HepG2 (cell line): Measurements from ENCODE around the gene FBXW4.

ENCODE experiments used
- BHLHE40 ChIP-seq: IDR thresholded peaks from 2 replicates; pipeline ENCODE4 v1.6.1; 2011; ENCODE audit warnings: low read length, improper control_type of control experiment
- CSRNP1 ChIP-seq: sonication (generic); formaldehyde crosslinking; IDR thresholded peaks from 2 replicates; pipeline ENCODE4 v1.8.1; 2023; ENCODE audit warnings: mild to moderate bottlenecking, missing genetic modification reagents
- CTCF ChIP-seq: sonication (generic); formaldehyde crosslinking; IDR thresholded peaks from 2 replicates; pipeline ENCODE4 v1.5.0; 2020; ENCODE audit warnings: mild to moderate bottlenecking, missing genetic modification reagents, moderate library complexity
- ETV6 ChIP-seq: sonication (generic); formaldehyde crosslinking; conservative IDR thresholded peaks from 2 replicates; pipeline ENCODE4 v1.4.0; 2020; ENCODE audit warnings: missing genetic modification reagents
- FOXP1 ChIP-seq, 2 experiments: fragments of 450-650 bp in 1 of 2; IDR thresholded peaks; 2 replicates each; pipeline ENCODE4 v1.6.1; 2017 to 2018; ENCODE audit warnings: antibody characterized with exemption in 1 of 2
- GABPA ChIP-seq, 2 experiments: IDR thresholded peaks; 2 replicates each; pipeline ENCODE4 v1.6.1; 2011 to 2016; ENCODE audit warnings: low read depth in 2 of 2, low read length in 1 of 2, missing biosample characterization in 1 of 2, missing genetic modification characterization in 1 of 2
- HCFC1 ChIP-seq: fragments of 150-350 bp; IDR thresholded peaks from 2 replicates; pipeline ENCODE4 v1.6.1; 2014; ENCODE audit warnings: low read depth, low read length
- HNF4A ChIP-seq: sonication (generic); formaldehyde crosslinking; IDR thresholded peaks from 2 replicates; pipeline ENCODE4 v1.4.0; 2020; ENCODE audit warnings: missing genetic modification reagents
- HNF4G ChIP-seq, 2 experiments: sonication (generic) in 1 of 2; formaldehyde crosslinking in 1 of 2; IDR thresholded peaks; 2 replicates each; pipeline versions ENCODE4 v1.4.0 to v1.6.1; 2011 to 2020; ENCODE audit warnings: borderline replicate concordance in 2 of 2, low read depth in 2 of 2, mild to moderate bottlenecking in 2 of 2, low read length in 1 of 2, missing genetic modification reagents in 1 of 2, moderate library complexity in 1 of 2
- KLF16 ChIP-seq, 2 experiments: sonication (generic) in 1 of 2; formaldehyde crosslinking in 1 of 2; IDR thresholded peaks; 2 replicates each; pipeline versions ENCODE4 v1.6.1 to v1.8.0; 2016 to 2023; ENCODE audit warnings: missing genetic modification reagents in 2 of 2, missing compliant biosample characterization in 1 of 2
- RBM39 ChIP-seq: fragments of 200-400 bp; formaldehyde crosslinking; IDR thresholded peaks from one replicate; pipeline ENCODE4 v1.6.1; 2018; ENCODE audit warnings: antibody characterized with exemption, mild to moderate bottlenecking, low read depth, low read length; ENCODE audit not compliant: poor library complexity, severe bottlenecking
- SP140L ChIP-seq: sonication (generic); formaldehyde crosslinking; IDR thresholded peaks from 2 replicates; pipeline ENCODE4 v1.4.0; 2020; ENCODE audit warnings: missing genetic modification reagents, borderline replicate concordance
- ZFP36 ChIP-seq: fragments of 150-350 bp; IDR thresholded peaks from 2 replicates; pipeline ENCODE4 v1.6.1; 2018; ENCODE audit warnings: borderline replicate concordance, low read length, low read depth; ENCODE audit not compliant: partially characterized antibody
- TF ChIP-seq, protein P1 (sequence below): sonication (generic); formaldehyde crosslinking; IDR thresholded peaks from 2 replicates; pipeline ENCODE4 v1.8.1; 2023; ENCODE audit warnings: missing genetic modification reagents, inconsistent platforms, borderline replicate concordance

DNA sequence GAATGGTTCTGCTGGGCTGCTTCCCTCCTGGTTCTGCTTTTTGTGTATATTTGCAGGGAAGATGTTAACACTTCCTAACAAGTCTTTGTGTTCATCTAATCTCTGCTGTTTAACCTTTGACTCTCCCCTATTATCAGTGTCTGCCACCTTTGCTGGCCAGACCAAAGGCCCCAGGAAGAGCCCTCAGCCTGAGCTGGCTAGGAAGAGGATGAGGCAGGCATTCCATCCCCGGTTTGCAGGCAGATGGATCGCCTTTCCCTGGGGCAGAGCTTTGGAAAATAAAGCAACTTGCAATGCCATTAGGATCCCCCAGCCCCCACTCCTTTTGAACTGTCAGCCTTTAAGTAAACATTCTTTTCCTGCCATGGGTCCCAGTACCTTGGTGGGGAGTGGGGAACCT is 87.8 kb downstream of the FBXW4 start:
- no peak for TF ChIP-seq CTCF
- TF ChIP-seq CSRNP1 (CRISPR knock-in tag) = no peak
- TF ChIP-seq BHLHE40 = no peak
- TF ChIP-seq ZFP36 = no peak
- no peak for TF ChIP-seq HNF4G (IDR thresholded peaks at IDR 0.05; ENCODE audit: borderline replicate concordance, low read depth, low read length)
- no peak for TF ChIP-seq HNF4G (CRISPR knock-in tag; IDR thresholded peaks at IDR 0.05; ENCODE audit: borderline replicate concordance, low read depth)
- TF ChIP-seq, protein P1, sequence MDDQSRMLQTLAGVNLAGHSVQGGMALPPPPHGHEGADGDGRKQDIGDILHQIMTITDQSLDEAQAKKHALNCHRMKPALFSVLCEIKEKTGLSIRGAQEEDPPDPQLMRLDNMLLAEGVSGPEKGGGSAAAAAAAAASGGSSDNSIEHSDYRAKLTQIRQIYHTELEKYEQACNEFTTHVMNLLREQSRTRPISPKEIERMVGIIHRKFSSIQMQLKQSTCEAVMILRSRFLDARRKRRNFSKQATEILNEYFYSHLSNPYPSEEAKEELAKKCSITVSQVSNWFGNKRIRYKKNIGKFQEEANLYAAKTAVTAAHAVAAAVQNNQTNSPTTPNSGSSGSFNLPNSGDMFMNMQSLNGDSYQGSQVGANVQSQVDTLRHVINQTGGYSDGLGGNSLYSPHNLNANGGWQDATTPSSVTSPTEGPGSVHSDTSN (CRISPR knock-in tag) = no peak
- no peak for TF ChIP-seq GABPA (IDR thresholded peaks at IDR 0.05; ENCODE audit: low read depth, low read length)
- no peak for TF ChIP-seq GABPA (CRISPR knock-in tag; IDR thresholded peaks at IDR 0.05; ENCODE audit: low read depth)
- TF ChIP-seq FOXP1 (IDR thresholded peaks at IDR 0.05) = no peak
- TF ChIP-seq FOXP1 (CRISPR knock-in tag; IDR thresholded peaks at IDR 0.05) = no peak
- no peak for TF ChIP-seq KLF16 (CRISPR knock-in tag; IDR thresholded peaks at IDR 0.05)
- no peak for TF ChIP-seq HCFC1
- TF ChIP-seq SP140L = no peak
- no peak for TF ChIP-seq HNF4A (CRISPR knock-in tag)
- TF ChIP-seq ETV6 (CRISPR knock-in tag) = no peak
- TF ChIP-seq RBM39 = no peak
